ENCODE measurements around the gene SCFD2. TPM values are rescaled to one million over a fixed set of nuclear protein-coding genes. Genes with fewer than 3 reads are reported as not detected.
A peak's percentile ranks its signal among the peaks of the same experiment; 100 is the strongest.
"Not testable (repeated sequence)": the region's sequence is repeated elsewhere in the genome, so short reads cannot be mapped to it uniquely, and the experiment has no call there.

The SCFD2 gene
- total and polyA plus RNA-seq, 7 experiments from 2014 or later = 13.4 to 32.8 (median 20.8) TPM

- ChIA-PET POLR2A (no interaction called here), CTCF (no interaction called here)
- Mint-ChIP-seq H3K27ac (no peak overlapping the region), H3K4me1 (peaks cover 0 to 3% (median 0%) of the 10 kb centered on the region in 7 donors), H3K4me3 (no peak overlapping the region), H3K9me3 (peaks cover 0 to 5% (median 0%) of the 10 kb centered on the region in 11 donors), H3K27me3 (no peaks in the 10 kb centered on the region), H3K36me3 (peaks cover 0 to 29% (median 15%) of the 10 kb centered on the region in 5 donors)
- Histone ChIP-seq H3K9me3 (ENCODE audit: control insufficient read depth in 2 of 3, low read length in 3 of 3) (no peaks in the 10 kb centered on the region), H3K27me3 (ENCODE audit: control insufficient read depth in 2 of 2, insufficient read depth in 2 of 2, low read length in 2 of 2) (no peaks in the 10 kb centered on the region), H3K36me3 (ENCODE audit: control insufficient read depth in 2 of 3, insufficient read depth in 3 of 3, low read length in 3 of 3) (no peaks in the 10 kb centered on the region), H3K4me1 (ENCODE audit: control insufficient read depth in 2 of 2, insufficient read depth in 2 of 2, low read length in 2 of 2) (no peaks in the 10 kb centered on the region), H3K4me3 (ENCODE audit: low read length) (no peak overlapping the region), H3K27ac (ENCODE audit: low read depth, low read length) (no peak overlapping the region)
- intact Hi-C loops (cut with micrococcal nuclease) = no loop called here
- no peak for ATAC-seq
- no peak for DNase-seq
Measured at GRCh38 chr4:53228036-53228435, 137.8 kb downstream of the SCFD2 start.

GRCh38 chr4:53227451-53227850, 138.4 kb downstream of the SCFD2 start:
- DNase-seq (no peak), ATAC-seq (no peak)
- POLR2A ChIA-PET = no interaction called here
- H3K27ac Mint-ChIP-seq = no peak overlapping the region
- H3K4me1 Mint-ChIP-seq = no peaks in the 10 kb centered on the region
- H3K4me3 ChIP-seq (ENCODE audit: low read length) = no peak overlapping the region
- no peaks in the 10 kb centered on the region for H3K27me3 Mint-ChIP-seq
- no peak overlapping the region for H3K4me3 Mint-ChIP-seq
- no peaks in the 10 kb centered on the region for H3K27me3 ChIP-seq (ENCODE audit: control insufficient read depth in 2 of 2, insufficient read depth in 2 of 2, low read length in 2 of 2)
- H3K4me1 ChIP-seq (ENCODE audit: control insufficient read depth in 2 of 2, insufficient read depth in 2 of 2, low read length in 2 of 2) = no peaks in the 10 kb centered on the region
- intact Hi-C loops (cut with micrococcal nuclease) = no loop called here
- CTCF ChIA-PET = no interaction called here
- peaks cover 0 to 5% (median 0%) of the 10 kb centered on the region in 11 donors for H3K9me3 Mint-ChIP-seq
- peaks cover 0 to 23% (median 10%) of the 10 kb centered on the region in 5 donors for H3K36me3 Mint-ChIP-seq
- no peak overlapping the region for H3K27ac ChIP-seq (ENCODE audit: low read depth, low read length)
- no peaks in the 10 kb centered on the region for H3K36me3 ChIP-seq (ENCODE audit: control insufficient read depth in 2 of 3, insufficient read depth in 3 of 3, low read length in 3 of 3)
- H3K9me3 ChIP-seq (ENCODE audit: control insufficient read depth in 2 of 3, low read length in 3 of 3) = no peaks in the 10 kb centered on the region

GRCh38 chr4:53221832-53222480, 143.9 kb downstream of the SCFD2 start:
- Histone ChIP-seq H3K27me3 (ENCODE audit: control insufficient read depth in 2 of 2, insufficient read depth in 2 of 2, low read length in 2 of 2) (no peaks in the 10 kb centered on the region), H3K4me3 (ENCODE audit: low read length) (no peak overlapping the region), H3K9me3 (ENCODE audit: control insufficient read depth in 2 of 3, low read length in 3 of 3) (no peaks in the 10 kb centered on the region), H3K4me1 (ENCODE audit: control insufficient read depth in 2 of 2, insufficient read depth in 2 of 2, low read length in 2 of 2) (no peaks in the 10 kb centered on the region), H3K36me3 (ENCODE audit: control insufficient read depth in 2 of 3, insufficient read depth in 3 of 3, low read length in 3 of 3) (no peaks in the 10 kb centered on the region), H3K27ac (ENCODE audit: low read depth, low read length) (no peak overlapping the region)
- H3K4me3 Mint-ChIP-seq = no peak overlapping the region
- ChIA-PET CTCF (no interaction called here), POLR2A (no interaction called here)
- peaks cover 8 to 39% (median 20%) of the 10 kb centered on the region in 5 donors for H3K36me3 Mint-ChIP-seq
- intact Hi-C loops (cut with micrococcal nuclease) = no loop called here
- H3K4me1 Mint-ChIP-seq = peaks cover 0 to 11% (median 0%) of the 10 kb centered on the region in 7 donors
- H3K27me3 Mint-ChIP-seq = no peaks in the 10 kb centered on the region
- ATAC-seq (no peak), DNase-seq (no peak)
- peaks cover 0 to 17% (median 9%) of the 10 kb centered on the region in 11 donors for H3K9me3 Mint-ChIP-seq
- H3K27ac Mint-ChIP-seq = no peak overlapping the region

GRCh38 chr4:53219148-53219547, 146.7 kb downstream of the SCFD2 start:
- intact Hi-C loops (cut with micrococcal nuclease); H3K27me3 ChIP-seq (ENCODE audit: control insufficient read depth in 2 of 2, insufficient read depth in 2 of 2, low read length in 2 of 2); H3K27ac Mint-ChIP-seq; H3K27ac ChIP-seq (ENCODE audit: low read depth, low read length); H3K4me3 Mint-ChIP-seq; H3K36me3 ChIP-seq (ENCODE audit: control insufficient read depth in 2 of 3, insufficient read depth in 3 of 3, low read length in 3 of 3); H3K27me3 Mint-ChIP-seq; ATAC-seq; H3K4me1 ChIP-seq (ENCODE audit: control insufficient read depth in 2 of 2, insufficient read depth in 2 of 2, low read length in 2 of 2); H3K9me3 ChIP-seq (ENCODE audit: control insufficient read depth in 2 of 3, low read length in 3 of 3); H3K4me3 ChIP-seq (ENCODE audit: low read length); CTCF ChIA-PET; DNase-seq; POLR2A ChIA-PET: not testable (repeated sequence)
- H3K9me3 Mint-ChIP-seq = peaks cover 0 to 20% (median 11%) of the 10 kb centered on the region in 11 donors
- peaks cover 0 to 11% (median 0%) of the 10 kb centered on the region in 7 donors for H3K4me1 Mint-ChIP-seq
- H3K36me3 Mint-ChIP-seq = peaks cover 8 to 34% (median 20%) of the 10 kb centered on the region in 5 donors

- Histone ChIP-seq H3K36me3 (ENCODE audit: control insufficient read depth in 2 of 3, insufficient read depth in 3 of 3, low read length in 3 of 3) (no peaks in the 10 kb centered on the region), H3K27me3 (ENCODE audit: control insufficient read depth in 2 of 2, insufficient read depth in 2 of 2, low read length in 2 of 2) (no peaks in the 10 kb centered on the region), H3K9me3 (ENCODE audit: control insufficient read depth in 2 of 3, low read length in 3 of 3) (no peaks in the 10 kb centered on the region), H3K4me1 (ENCODE audit: control insufficient read depth in 2 of 2, insufficient read depth in 2 of 2, low read length in 2 of 2) (no peaks in the 10 kb centered on the region), H3K27ac (ENCODE audit: low read depth, low read length) (no peak overlapping the region), H3K4me3 (ENCODE audit: low read length) (no peak overlapping the region)
- ATAC-seq = no peak
- Mint-ChIP-seq H3K27me3 (no peaks in the 10 kb centered on the region), H3K27ac (no peak overlapping the region), H3K9me3 (peaks cover 0 to 5% (median 0%) of the 10 kb centered on the region in 11 donors), H3K36me3 (peaks cover 7 to 65% (median 26%) of the 10 kb centered on the region in 5 donors), H3K4me3 (no peak overlapping the region), H3K4me1 (peaks cover 0 to 3% (median 0%) of the 10 kb centered on the region in 7 donors)
- intact Hi-C loops (cut with micrococcal nuclease) = no loop called here
- ChIA-PET POLR2A (no interaction called here), CTCF (no interaction called here)
- DNase-seq = no peak
Measured at GRCh38 chr4:53208753-53209152, 157.1 kb downstream of the SCFD2 start.

- H3K4me1 ChIP-seq (ENCODE audit: control insufficient read depth in 2 of 2, insufficient read depth in 2 of 2, low read length in 2 of 2) = no peaks in the 10 kb centered on the region
- intact Hi-C loops (cut with micrococcal nuclease) = no loop called here
- Mint-ChIP-seq H3K4me3 (no peak overlapping the region), H3K27ac (no peak overlapping the region), H3K36me3 (peaks cover 9 to 57% (median 14%) of the 10 kb centered on the region in 5 donors), H3K4me1 (peaks cover 0 to 2% (median 0%) of the 10 kb centered on the region in 7 donors), H3K27me3 (no peaks in the 10 kb centered on the region), H3K9me3 (peaks cover 0 to 4% (median 0%) of the 10 kb centered on the region in 11 donors)
- ChIA-PET CTCF (no interaction called here), POLR2A (no interaction called here)
- no peaks in the 10 kb centered on the region for H3K36me3 ChIP-seq (ENCODE audit: control insufficient read depth in 2 of 3, insufficient read depth in 3 of 3, low read length in 3 of 3)
- H3K27ac ChIP-seq (ENCODE audit: low read depth, low read length) = no peak overlapping the region
- H3K27me3 ChIP-seq (ENCODE audit: control insufficient read depth in 2 of 2, insufficient read depth in 2 of 2, low read length in 2 of 2) = no peaks in the 10 kb centered on the region
- H3K4me3 ChIP-seq (ENCODE audit: low read length) = no peak overlapping the region
- no peak for ATAC-seq
- no peaks in the 10 kb centered on the region for H3K9me3 ChIP-seq (ENCODE audit: control insufficient read depth in 2 of 3, low read length in 3 of 3)
- DNase-seq = no peak
Measured at GRCh38 chr4:53205970-53206369, 159.9 kb downstream of the SCFD2 start.

GRCh38 chr4:53199356-53199755, 166.5 kb downstream of the SCFD2 start:
- ChIA-PET CTCF (interaction anchor here (0.6 to 4.4 kb wide), 4 partner anchors 356 to 1037 kb away, joined by 3 to 17 read pairs (median 3); no protein-coding TSS in a partner anchor), POLR2A (no interaction called here)
- peaks cover 0 to 15% (median 5%) of the 10 kb centered on the region in 5 donors for H3K36me3 Mint-ChIP-seq
- intact Hi-C loops (cut with micrococcal nuclease) = loop anchor here (5.0 to 10.0 kb wide), 3 partner anchors 185 to 905 kb away; partner anchors contain the start of gene GSX2 (in 1 of the 2)
- no peak overlapping the region for H3K4me3 Mint-ChIP-seq
- H3K4me1 Mint-ChIP-seq = peaks cover 0 to 1% (median 0%) of the 10 kb centered on the region in 7 donors
- no peaks in the 10 kb centered on the region for H3K9me3 Mint-ChIP-seq
- no peak for DNase-seq
- H3K27me3 Mint-ChIP-seq = no peaks in the 10 kb centered on the region
- H3K4me1 ChIP-seq (ENCODE audit: control insufficient read depth in 2 of 2, insufficient read depth in 2 of 2, low read length in 2 of 2) = no peaks in the 10 kb centered on the region
- H3K9me3 ChIP-seq (ENCODE audit: control insufficient read depth in 2 of 3, low read length in 3 of 3) = no peaks in the 10 kb centered on the region
- H3K27ac Mint-ChIP-seq = peak overlapping the region in 2 of 9 donors; percentile 41 to 52
- H3K36me3 ChIP-seq (ENCODE audit: control insufficient read depth in 2 of 3, insufficient read depth in 3 of 3, low read length in 3 of 3) = no peaks in the 10 kb centered on the region
- no peak for ATAC-seq
- H3K27ac ChIP-seq (ENCODE audit: low read depth, low read length) = no peak overlapping the region
- no peaks in the 10 kb centered on the region for H3K27me3 ChIP-seq (ENCODE audit: control insufficient read depth in 2 of 2, insufficient read depth in 2 of 2, low read length in 2 of 2)
- H3K4me3 ChIP-seq (ENCODE audit: low read length) = no peak overlapping the region

Measured in naive thymus-derived CD4-positive, alpha-beta T cell (primary cell).